SK-N-SH treated with all-trans-retinoic acid at 6 μM for 48 hours (cell line): ENCODE results near the gene CORO2A.

Experiments
- ARNTL ChIP-seq: fragments of 450-650 bp; formaldehyde crosslinking; IDR thresholded peaks from 2 replicates; pipeline ENCODE4 v1.5.0; 2020; ENCODE audit warnings: low read depth, mild to moderate bottlenecking, moderate library complexity, borderline replicate concordance
- GLIS3 ChIP-seq: fragments of 250-450 bp; sonication (Bioruptor Pico); IDR thresholded peaks from 2 replicates; pipeline ENCODE4 v1.5.0; 2020; ENCODE audit warnings: mild to moderate bottlenecking, moderate library complexity
- POU6F1 ChIP-seq: fragments of 250-450 bp; sonication (Bioruptor Pico); IDR thresholded peaks from 2 replicates; pipeline ENCODE4 v1.8.0; 2021; ENCODE audit warnings: low read depth, mild to moderate bottlenecking, moderate library complexity, borderline replicate concordance
- PPARA ChIP-seq: fragments of 250-450 bp; sonication (Bioruptor Pico); IDR thresholded peaks from 2 replicates; pipeline ENCODE4 v1.5.0; 2020; ENCODE audit warnings: mild to moderate bottlenecking, borderline replicate concordance
- RARB ChIP-seq: fragments of 250-450 bp; sonication (Bioruptor Pico); IDR thresholded peaks from 2 replicates; pipeline ENCODE4 v1.8.0; 2021; ENCODE audit warnings: mild to moderate bottlenecking, moderate library complexity
- SNAI2 ChIP-seq: fragments of 250-450 bp; sonication (Bioruptor Pico); IDR thresholded peaks from 2 replicates; pipeline ENCODE4 v1.5.0; 2020; ENCODE audit warnings: mild to moderate bottlenecking, moderate library complexity
- TCF4 ChIP-seq: fragments of 250-450 bp; sonication (Bioruptor Pico); IDR thresholded peaks from 2 replicates; pipeline ENCODE4 v1.8.0; 2021; ENCODE audit warnings: mild to moderate bottlenecking, moderate library complexity, borderline replicate concordance
- ZNF70 ChIP-seq: fragments of 450-650 bp; formaldehyde crosslinking; IDR thresholded peaks from 2 replicates; pipeline ENCODE4 v1.5.0; 2020; ENCODE audit warnings: mild to moderate bottlenecking, moderate library complexity
- TF ChIP-seq, protein P1 (sequence below): fragments of 250-450 bp; sonication (Bioruptor Pico); IDR thresholded peaks from 2 replicates; pipeline ENCODE4 v1.8.0; 2020; ENCODE audit warnings: mild to moderate bottlenecking, moderate library complexity, borderline replicate concordance
- TF ChIP-seq, protein P2 (sequence below): fragments of 250-450 bp; sonication (Bioruptor Pico); IDR thresholded peaks from 2 replicates; pipeline ENCODE4 v1.5.0; 2020; ENCODE audit warnings: mild to moderate bottlenecking, moderate library complexity
- TF ChIP-seq, protein P3 (sequence below): fragments of 250-450 bp; sonication (Bioruptor Pico); IDR thresholded peaks from 2 replicates; pipeline ENCODE4 v1.5.1; 2020; ENCODE audit warnings: low read depth, mild to moderate bottlenecking, moderate library complexity
- TF ChIP-seq, protein P4 (sequence below): fragments of 250-450 bp; sonication (Bioruptor Pico); IDR thresholded peaks from 2 replicates; pipeline ENCODE4 v1.5.1; 2021; ENCODE audit warnings: mild to moderate bottlenecking, moderate library complexity

GRCh38 chr9:98191181-98191608 is 1.2 kb downstream of the CORO2A start:
- TF ChIP-seq RARB (CRISPR knock-in tag) (no peak), GLIS3 (CRISPR knock-in tag) (no peak), TCF4 (CRISPR knock-in tag) (no peak), ARNTL (no peak), PPARA (no peak), ZNF70 (CRISPR knock-in tag) (no peak), POU6F1 (no peak), SNAI2 (CRISPR knock-in tag) (no peak)
- TF ChIP-seq, protein P1, sequence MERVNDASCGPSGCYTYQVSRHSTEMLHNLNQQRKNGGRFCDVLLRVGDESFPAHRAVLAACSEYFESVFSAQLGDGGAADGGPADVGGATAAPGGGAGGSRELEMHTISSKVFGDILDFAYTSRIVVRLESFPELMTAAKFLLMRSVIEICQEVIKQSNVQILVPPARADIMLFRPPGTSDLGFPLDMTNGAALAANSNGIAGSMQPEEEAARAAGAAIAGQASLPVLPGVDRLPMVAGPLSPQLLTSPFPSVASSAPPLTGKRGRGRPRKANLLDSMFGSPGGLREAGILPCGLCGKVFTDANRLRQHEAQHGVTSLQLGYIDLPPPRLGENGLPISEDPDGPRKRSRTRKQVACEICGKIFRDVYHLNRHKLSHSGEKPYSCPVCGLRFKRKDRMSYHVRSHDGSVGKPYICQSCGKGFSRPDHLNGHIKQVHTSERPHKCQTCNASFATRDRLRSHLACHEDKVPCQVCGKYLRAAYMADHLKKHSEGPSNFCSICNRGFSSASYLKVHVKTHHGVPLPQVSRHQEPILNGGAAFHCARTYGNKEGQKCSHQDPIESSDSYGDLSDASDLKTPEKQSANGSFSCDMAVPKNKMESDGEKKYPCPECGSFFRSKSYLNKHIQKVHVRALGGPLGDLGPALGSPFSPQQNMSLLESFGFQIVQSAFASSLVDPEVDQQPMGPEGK (CRISPR knock-in tag) = no peak
- TF ChIP-seq, protein P2, sequence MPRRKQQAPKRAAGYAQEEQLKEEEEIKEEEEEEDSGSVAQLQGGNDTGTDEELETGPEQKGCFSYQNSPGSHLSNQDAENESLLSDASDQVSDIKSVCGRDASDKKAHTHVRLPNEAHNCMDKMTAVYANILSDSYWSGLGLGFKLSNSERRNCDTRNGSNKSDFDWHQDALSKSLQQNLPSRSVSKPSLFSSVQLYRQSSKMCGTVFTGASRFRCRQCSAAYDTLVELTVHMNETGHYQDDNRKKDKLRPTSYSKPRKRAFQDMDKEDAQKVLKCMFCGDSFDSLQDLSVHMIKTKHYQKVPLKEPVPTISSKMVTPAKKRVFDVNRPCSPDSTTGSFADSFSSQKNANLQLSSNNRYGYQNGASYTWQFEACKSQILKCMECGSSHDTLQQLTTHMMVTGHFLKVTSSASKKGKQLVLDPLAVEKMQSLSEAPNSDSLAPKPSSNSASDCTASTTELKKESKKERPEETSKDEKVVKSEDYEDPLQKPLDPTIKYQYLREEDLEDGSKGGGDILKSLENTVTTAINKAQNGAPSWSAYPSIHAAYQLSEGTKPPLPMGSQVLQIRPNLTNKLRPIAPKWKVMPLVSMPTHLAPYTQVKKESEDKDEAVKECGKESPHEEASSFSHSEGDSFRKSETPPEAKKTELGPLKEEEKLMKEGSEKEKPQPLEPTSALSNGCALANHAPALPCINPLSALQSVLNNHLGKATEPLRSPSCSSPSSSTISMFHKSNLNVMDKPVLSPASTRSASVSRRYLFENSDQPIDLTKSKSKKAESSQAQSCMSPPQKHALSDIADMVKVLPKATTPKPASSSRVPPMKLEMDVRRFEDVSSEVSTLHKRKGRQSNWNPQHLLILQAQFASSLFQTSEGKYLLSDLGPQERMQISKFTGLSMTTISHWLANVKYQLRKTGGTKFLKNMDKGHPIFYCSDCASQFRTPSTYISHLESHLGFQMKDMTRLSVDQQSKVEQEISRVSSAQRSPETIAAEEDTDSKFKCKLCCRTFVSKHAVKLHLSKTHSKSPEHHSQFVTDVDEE = no peak
- TF ChIP-seq, protein P3, sequence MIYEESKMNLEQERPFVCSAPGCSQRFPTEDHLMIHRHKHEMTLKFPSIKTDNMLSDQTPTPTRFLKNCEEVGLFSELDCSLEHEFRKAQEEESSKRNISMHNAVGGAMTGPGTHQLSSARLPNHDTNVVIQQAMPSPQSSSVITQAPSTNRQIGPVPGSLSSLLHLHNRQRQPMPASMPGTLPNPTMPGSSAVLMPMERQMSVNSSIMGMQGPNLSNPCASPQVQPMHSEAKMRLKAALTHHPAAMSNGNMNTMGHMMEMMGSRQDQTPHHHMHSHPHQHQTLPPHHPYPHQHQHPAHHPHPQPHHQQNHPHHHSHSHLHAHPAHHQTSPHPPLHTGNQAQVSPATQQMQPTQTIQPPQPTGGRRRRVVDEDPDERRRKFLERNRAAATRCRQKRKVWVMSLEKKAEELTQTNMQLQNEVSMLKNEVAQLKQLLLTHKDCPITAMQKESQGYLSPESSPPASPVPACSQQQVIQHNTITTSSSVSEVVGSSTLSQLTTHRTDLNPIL (CRISPR knock-in tag) = no peak
- TF ChIP-seq, protein P4, sequence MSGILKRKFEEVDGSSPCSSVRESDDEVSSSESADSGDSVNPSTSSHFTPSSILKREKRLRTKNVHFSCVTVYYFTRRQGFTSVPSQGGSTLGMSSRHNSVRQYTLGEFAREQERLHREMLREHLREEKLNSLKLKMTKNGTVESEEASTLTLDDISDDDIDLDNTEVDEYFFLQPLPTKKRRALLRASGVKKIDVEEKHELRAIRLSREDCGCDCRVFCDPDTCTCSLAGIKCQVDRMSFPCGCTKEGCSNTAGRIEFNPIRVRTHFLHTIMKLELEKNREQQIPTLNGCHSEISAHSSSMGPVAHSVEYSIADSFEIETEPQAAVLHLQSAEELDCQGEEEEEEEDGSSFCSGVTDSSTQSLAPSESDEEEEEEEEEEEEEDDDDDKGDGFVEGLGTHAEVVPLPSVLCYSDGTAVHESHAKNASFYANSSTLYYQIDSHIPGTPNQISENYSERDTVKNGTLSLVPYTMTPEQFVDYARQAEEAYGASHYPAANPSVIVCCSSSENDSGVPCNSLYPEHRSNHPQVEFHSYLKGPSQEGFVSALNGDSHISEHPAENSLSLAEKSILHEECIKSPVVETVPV (CRISPR knock-in tag) = no peak
